ENCODE measurements around the gene NEUROD2.

GRCh38 chr17:39595928-39596510 lies 11.7 kb downstream of the NEUROD2 start:
- TF ChIP-seq CTCF (IDR thresholded peaks at IDR 0.05; ENCODE audit: low read length) (no peak), EZH2 (optimal IDR thresholded peaks at IDR 0.05; ENCODE audit: low read depth, low read length) (no peak), EZH2phosphoT487 (IDR thresholded peaks at IDR 0.05; ENCODE audit: low read length) (no peak)

Measured in MM.1S (cell line).